Tibial artery (tissue), 4 donors: ENCODE data around the gene HORMAD2.

Experiments used
- DNase-seq, 2 donors: peaks; one replicate each; pipeline ENCODE4 v3.0.0-alpha.2; 2019
- H3K27ac ChIP-seq, 2 donors: fragments of 200-600 bp; sonication (generic) in 1 of 2; 1 replicate in 1 of 2; 2 replicates in 1 of 2; pipeline ENCODE4 v1.5.1; 2018 to 2019; ENCODE audit warnings: mild to moderate bottlenecking in 1 of 2
- H3K27me3 ChIP-seq, 2 donors: fragments of 200-600 bp; sonication (generic) in 1 of 2; one replicate each; pipeline versions ENCODE4 v1.5.1 to v1.6.0; 2016 to 2019
- H3K36me3 ChIP-seq, 3 donors: fragments of 200-600 bp; sonication (generic) in 2 of 3; one replicate each; pipeline ENCODE4 v1.5.1; 2016 to 2019; ENCODE audit warnings: mild to moderate bottlenecking in 2 of 3
- H3K4me1 ChIP-seq, 4 donors: fragments of 200-600 bp; sonication (generic) in 2 of 4; 1 replicate in 3 of 4; 2 replicates in 1 of 4; pipeline ENCODE4 v1.5.1; 2016 to 2019
- H3K4me3 ChIP-seq, 2 donors: fragments of 200-600 bp; sonication (generic) in 1 of 2; 1 replicate in 1 of 2; 2 replicates in 1 of 2; pipeline ENCODE4 v1.5.1; 2018 to 2019; ENCODE audit warnings: mild to moderate bottlenecking in 2 of 2
- H3K9me3 ChIP-seq, 3 donors: fragments of 200-600 bp; sonication (generic) in 1 of 3; one replicate each; pipeline ENCODE4 v1.5.1; 2016 to 2019
- intact Hi-C: fragments of 100-400 bp; cut with DNase I; formaldehyde crosslinking; loops from one replicate; pipeline ENCODE4 v1.15.0; 2023; ENCODE audit warnings: low total_unique reads
- TF ChIP-seq, protein P1 (sequence below), 2 experiments: fragments of 200-600 bp in 1 of 2; fragments of 450-650 bp in 1 of 2; IDR thresholded peaks; one replicate each; pipeline ENCODE4 v1.5.1; 2017 to 2019; ENCODE audit warnings: antibody characterized with exemption in 2 of 2, mild to moderate bottlenecking in 1 of 2, moderate library complexity in 1 of 2

Gene HORMAD2

DNA sequence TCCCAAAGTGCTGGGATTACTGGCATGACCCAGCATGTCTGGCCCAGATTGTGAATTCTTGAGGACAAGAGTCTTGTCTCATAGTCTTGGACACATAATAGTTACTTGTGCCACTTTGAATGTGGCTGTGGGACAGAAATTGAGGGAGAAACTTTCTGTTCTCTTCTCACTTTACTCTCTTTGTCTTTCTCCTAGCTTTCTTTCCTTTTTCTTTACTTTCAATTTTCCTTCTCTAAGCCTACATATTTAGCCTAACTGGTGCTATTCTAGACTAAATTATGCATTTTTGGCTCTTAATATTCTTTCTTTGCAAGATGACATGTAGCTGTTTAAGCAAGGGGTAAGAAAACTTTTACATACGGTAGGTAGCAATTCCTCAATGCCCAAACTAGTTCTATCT, 33.2 kb downstream of the HORMAD2 start:
- intact Hi-C loops: no loop called here
- DNase-seq: no peak
- Histone ChIP-seq H3K36me3 (no peaks in the 10 kb centered on the region), H3K4me1 (no peaks in the 10 kb centered on the region), H3K27me3 (peaks cover 0 to under 1% of the 10 kb centered on the region in 2 donors), H3K9me3 (no peaks in the 10 kb centered on the region), H3K27ac (no peak overlapping the region), H3K4me3 (no peak overlapping the region)
- TF ChIP-seq, protein P1, sequence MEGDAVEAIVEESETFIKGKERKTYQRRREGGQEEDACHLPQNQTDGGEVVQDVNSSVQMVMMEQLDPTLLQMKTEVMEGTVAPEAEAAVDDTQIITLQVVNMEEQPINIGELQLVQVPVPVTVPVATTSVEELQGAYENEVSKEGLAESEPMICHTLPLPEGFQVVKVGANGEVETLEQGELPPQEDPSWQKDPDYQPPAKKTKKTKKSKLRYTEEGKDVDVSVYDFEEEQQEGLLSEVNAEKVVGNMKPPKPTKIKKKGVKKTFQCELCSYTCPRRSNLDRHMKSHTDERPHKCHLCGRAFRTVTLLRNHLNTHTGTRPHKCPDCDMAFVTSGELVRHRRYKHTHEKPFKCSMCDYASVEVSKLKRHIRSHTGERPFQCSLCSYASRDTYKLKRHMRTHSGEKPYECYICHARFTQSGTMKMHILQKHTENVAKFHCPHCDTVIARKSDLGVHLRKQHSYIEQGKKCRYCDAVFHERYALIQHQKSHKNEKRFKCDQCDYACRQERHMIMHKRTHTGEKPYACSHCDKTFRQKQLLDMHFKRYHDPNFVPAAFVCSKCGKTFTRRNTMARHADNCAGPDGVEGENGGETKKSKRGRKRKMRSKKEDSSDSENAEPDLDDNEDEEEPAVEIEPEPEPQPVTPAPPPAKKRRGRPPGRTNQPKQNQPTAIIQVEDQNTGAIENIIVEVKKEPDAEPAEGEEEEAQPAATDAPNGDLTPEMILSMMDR (IDR thresholded peaks at IDR 0.05): no peak

DNA sequence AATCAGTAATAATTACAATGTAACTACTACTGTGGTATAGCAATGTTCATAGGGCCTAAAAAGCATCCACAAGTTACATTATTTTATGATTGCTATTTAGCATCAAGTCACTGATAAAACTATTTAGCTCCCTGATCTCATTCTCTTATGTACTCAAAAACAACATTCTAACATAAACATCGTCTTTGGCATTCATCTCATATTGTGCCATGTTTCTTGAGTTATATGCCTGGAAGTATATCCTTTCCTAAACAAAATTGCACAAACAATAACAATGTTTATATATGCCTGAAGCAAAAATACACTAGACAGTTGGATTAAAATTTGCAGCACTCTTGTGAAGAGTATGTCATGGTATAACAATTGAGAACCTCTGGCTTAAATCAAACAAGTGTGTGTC, 34.1 kb downstream of the HORMAD2 start:
- no peaks in the 10 kb centered on the region for H3K36me3 ChIP-seq
- intact Hi-C loops: no loop called here
- H3K9me3 ChIP-seq: no peaks in the 10 kb centered on the region

DNA sequence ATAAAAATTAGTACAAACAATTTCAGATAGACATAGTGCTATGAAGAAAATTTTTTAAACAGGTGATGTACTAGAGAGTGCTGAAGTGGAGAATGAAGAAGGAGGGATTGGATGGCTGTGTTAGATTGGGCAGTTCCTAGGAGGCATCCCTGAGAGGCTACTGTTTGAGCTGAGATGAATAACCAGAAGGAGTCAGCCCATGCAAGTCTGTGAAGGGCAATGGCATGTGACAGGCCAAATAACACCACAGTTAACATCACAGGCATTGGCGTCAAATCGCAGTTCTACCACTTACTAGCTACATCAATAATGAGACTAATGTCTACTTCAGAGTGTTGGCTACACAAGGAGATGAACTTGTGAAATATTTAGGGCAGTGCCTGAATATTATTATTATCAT, 35.4 kb downstream of the HORMAD2 start:
- H3K4me1 ChIP-seq: no peaks in the 10 kb centered on the region

More for the DNA sequence above, 34.1 kb downstream of the HORMAD2 start:
- no peak for DNase-seq
- TF ChIP-seq, protein P1 (IDR thresholded peaks at IDR 0.05): no peak
- Histone ChIP-seq H3K4me3 (no peak overlapping the region), H3K4me1 (no peaks in the 10 kb centered on the region), H3K27ac (no peak overlapping the region), H3K27me3 (no peaks in the 10 kb centered on the region)

DNA sequence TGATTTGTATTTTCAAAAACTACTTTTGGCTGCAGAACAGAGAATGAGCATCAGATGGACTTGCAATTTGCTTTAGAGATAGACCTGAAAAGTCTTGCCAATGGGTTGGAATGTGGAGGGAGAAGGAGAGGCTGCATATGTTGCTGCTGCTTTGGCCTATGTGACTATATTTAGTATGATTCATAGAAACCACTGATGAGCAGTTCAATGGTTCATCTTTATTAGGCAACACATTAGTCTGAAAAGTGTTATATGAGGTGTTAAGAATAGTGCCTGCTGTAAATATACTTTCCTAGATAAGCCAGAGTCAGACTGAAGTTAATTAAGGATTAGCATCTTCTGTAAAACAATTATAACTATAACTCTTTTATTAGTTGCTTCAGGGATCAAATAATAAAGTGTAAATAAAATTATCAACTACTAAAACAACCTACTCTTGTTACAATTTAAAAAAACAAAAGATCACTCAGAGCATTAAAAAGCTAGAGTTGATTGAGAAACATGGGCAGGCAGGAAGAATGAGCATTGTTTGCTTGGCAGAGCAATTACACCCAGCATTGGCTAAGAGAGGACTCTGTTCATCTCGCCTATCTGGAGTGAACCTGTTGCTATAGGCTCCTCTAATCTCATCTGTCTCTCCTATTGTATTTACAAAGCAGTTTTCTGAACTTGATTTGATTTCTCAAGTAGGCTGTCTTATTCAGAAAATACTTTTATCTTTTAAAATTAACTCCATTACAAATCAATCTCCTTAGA, 36.3 kb downstream of the HORMAD2 start:
- TF ChIP-seq, protein P1 (IDR thresholded peaks at IDR 0.05): no peak
- Histone ChIP-seq H3K27me3 (no peaks in the 10 kb centered on the region), H3K4me3 (no peak overlapping the region), H3K9me3 (no peaks in the 10 kb centered on the region), H3K27ac (no peak overlapping the region), H3K4me1 (no peaks in the 10 kb centered on the region), H3K36me3 (no peaks in the 10 kb centered on the region)
- intact Hi-C loops: no loop called here
- no peak for DNase-seq

More for the DNA sequence above, 35.4 kb downstream of the HORMAD2 start:
- Histone ChIP-seq H3K4me3 (no peak overlapping the region), H3K9me3 (no peaks in the 10 kb centered on the region), H3K27ac (no peak overlapping the region), H3K36me3 (no peaks in the 10 kb centered on the region), H3K27me3 (no peaks in the 10 kb centered on the region)
- intact Hi-C loops: no loop called here
- no peak for DNase-seq
- TF ChIP-seq, protein P1 (IDR thresholded peaks at IDR 0.05): no peak

DNA sequence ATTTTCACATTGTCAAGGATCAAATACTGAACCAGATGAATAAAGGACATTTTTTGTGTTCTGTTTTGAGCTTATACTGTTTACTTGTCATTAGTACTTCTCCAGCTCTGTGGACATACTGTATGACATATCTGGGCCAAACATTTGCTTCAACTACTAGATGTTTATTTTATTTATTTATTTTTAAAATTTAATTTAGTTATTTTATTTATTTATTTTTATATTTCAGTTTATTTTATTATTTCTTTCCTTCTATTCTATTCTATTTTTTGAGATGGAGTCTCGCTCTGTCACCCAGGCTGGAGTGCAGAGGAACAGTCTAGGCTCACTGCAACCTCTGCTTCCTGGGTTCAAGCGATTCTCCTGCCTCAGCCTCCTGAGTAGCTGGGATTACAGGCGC, 37.0 kb downstream of the HORMAD2 start:
- TF ChIP-seq, protein P1 (IDR thresholded peaks at IDR 0.05): no peak
- intact Hi-C loops: no loop called here

More for the DNA sequence above, 37.0 kb downstream of the HORMAD2 start:
- Histone ChIP-seq H3K4me3 (no peak overlapping the region), H3K36me3 (no peaks in the 10 kb centered on the region), H3K9me3 (no peaks in the 10 kb centered on the region), H3K27ac (no peak overlapping the region), H3K4me1 (no peaks in the 10 kb centered on the region), H3K27me3 (no peaks in the 10 kb centered on the region)
- no peak for DNase-seq
